ENCODE data around the gene SULF2. TPM values are rescaled to one million over a fixed set of nuclear protein-coding genes. Genes with fewer than 3 reads are reported as not detected.

The SULF2 gene
- total and polyA plus RNA-seq, 9 of the 15 experiments (the other 6 are each of a cell fraction or from before 2014, with no cell fraction given), result 0.33 TPM; not detected in 8

DNA sequence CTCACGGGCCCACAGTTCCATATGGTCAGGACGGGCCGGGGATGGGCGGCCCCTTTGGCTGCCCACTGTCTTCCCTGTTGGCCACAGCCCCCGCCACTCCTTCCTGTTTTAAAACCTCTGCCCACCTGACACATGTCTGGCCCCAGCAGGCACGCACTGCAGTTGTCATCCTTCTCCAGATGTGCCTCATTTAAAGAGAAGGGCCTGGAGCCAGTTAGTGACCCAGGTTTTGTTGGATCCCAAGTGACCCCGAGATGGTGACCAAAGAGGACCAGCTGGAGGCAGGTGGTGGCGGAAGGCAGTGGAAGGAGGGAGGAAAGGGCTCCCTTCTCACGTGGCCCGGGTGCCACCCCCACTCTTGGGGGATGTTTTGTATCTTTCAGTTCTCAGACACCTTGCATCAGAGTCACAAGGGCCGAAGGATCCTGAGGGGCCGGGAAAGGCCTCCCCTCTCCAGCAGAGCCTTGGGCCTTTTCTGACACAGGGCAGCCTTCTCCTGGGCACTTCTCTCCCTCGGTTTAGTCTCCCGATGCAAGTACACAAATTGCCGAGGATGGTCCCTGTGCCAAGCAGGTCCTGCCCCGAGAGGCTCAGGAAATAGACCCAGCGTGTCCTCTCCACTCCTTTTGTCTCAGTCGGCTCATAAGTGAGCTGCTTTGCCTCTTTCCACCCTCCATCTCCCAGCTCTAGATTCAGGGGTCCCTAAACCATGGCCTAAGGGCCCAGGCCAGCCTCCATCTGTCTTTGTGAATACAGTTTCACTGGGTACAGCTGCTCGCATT lies 117.6 kb downstream of the SULF2 start (continued):
- TF ChIP-seq, protein P1, sequence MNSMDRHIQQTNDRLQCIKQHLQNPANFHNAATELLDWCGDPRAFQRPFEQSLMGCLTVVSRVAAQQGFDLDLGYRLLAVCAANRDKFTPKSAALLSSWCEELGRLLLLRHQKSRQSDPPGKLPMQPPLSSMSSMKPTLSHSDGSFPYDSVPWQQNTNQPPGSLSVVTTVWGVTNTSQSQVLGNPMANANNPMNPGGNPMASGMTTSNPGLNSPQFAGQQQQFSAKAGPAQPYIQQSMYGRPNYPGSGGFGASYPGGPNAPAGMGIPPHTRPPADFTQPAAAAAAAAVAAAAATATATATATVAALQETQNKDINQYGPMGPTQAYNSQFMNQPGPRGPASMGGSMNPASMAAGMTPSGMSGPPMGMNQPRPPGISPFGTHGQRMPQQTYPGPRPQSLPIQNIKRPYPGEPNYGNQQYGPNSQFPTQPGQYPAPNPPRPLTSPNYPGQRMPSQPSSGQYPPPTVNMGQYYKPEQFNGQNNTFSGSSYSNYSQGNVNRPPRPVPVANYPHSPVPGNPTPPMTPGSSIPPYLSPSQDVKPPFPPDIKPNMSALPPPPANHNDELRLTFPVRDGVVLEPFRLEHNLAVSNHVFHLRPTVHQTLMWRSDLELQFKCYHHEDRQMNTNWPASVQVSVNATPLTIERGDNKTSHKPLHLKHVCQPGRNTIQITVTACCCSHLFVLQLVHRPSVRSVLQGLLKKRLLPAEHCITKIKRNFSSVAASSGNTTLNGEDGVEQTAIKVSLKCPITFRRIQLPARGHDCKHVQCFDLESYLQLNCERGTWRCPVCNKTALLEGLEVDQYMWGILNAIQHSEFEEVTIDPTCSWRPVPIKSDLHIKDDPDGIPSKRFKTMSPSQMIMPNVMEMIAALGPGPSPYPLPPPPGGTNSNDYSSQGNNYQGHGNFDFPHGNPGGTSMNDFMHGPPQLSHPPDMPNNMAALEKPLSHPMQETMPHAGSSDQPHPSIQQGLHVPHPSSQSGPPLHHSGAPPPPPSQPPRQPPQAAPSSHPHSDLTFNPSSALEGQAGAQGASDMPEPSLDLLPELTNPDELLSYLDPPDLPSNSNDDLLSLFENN (IDR thresholded peaks at IDR 0.05; ENCODE audit: low read depth in 2 of 2, low read length in 2 of 2), result no peak

DNA sequence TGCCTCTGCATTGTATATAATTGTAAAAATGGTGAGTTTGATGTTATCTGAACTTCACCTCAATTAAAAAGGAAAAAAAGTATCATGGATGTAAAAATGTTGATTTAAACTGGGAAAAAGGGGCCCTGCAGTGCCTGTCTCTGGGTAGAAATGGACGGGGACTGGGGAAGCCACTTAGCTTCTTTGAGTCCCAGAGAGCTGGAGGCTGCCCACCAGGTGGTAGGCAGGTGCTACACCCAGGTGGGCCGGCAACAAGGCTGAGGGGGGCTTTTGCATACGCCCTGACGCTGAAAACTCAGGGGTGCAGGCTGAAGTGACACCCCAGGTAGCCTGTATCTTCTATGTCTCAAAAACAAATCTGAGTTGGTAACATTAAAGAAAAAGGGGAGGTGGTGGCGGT lies 118.2 kb downstream of the SULF2 start:
- peaks cover 62 to 73% of the 10 kb centered on the region in 2 experiments for H3K27me3 ChIP-seq (ENCODE audit: control insufficient read depth in 2 of 2, insufficient read depth in 2 of 2, low read length in 2 of 2)
- no peaks in the 10 kb centered on the region for H3K36me3 ChIP-seq (ENCODE audit: control insufficient read depth, insufficient read depth, low read length)
- H3K4me2 ChIP-seq (ENCODE audit: insufficient read depth, low read length), result no peak overlapping the region
- no peak overlapping the region for H3K4me3 ChIP-seq
- H2AFZ ChIP-seq (ENCODE audit: low read depth, low read length), result no peak overlapping the region
- no peaks in the 10 kb centered on the region for H3K9me1 ChIP-seq (ENCODE audit: control insufficient read depth, insufficient read depth, low read length)
- no peaks in the 10 kb centered on the region for H3K79me2 ChIP-seq (ENCODE audit: control insufficient read depth, insufficient read depth, low read length)
- FAIRE-seq (no peak), ATAC-seq (no peak), DNase-seq (ENCODE audit: extremely low read depth in 1 of 4, low spot score in 3 of 4) (no peak)
- no peak overlapping the region for H3K9ac ChIP-seq (ENCODE audit: insufficient read depth in 1 of 2, low read depth in 2 of 2, low read length in 2 of 2)
- in situ Hi-C loops (cut with MboI) (no loop called here), intact Hi-C loops (cut with micrococcal nuclease) (no loop called here)
- peaks cover 24% of the 10 kb centered on the region for H4K20me1 ChIP-seq (replicated peaks; ENCODE audit: control insufficient read depth, insufficient read depth, low read length)
- no TSS peak for BruUV-seq (replicated peaks)
- WGBS (ENCODE audit: insufficient coverage, low coverage, missing lambda C conversion rate), result 8% methylated on average over 5 of the region's 5 CpGs
- H3K4me1 ChIP-seq (replicated peaks in 1 of 2; ENCODE audit: control insufficient read depth in 2 of 2, insufficient read depth in 2 of 2, low read length in 2 of 2), result peaks cover 0 to 12% of the 10 kb centered on the region in 2 experiments; a peak in 2 of 5 replicates
- POLR2A ChIA-PET, result interaction anchor here (0.6 kb wide), 1 partner anchor 1610 kb away, joined by 3 read pairs; no protein-coding TSS in a partner anchor
- CTCF ChIA-PET (ENCODE audit: low intra/inter-chr PET ratio), result no interaction called here
- no peak overlapping the region for H3K27ac ChIP-seq (ENCODE audit: extremely low read depth, low read depth, low read length)
- no peaks in the 10 kb centered on the region for H3K9me3 ChIP-seq (replicated peaks; ENCODE audit: control insufficient read depth, insufficient read depth, low read depth, low read length)
- TF ChIP-seq ZNF696 (CRISPR knock-in tag; conservative IDR thresholded peaks at IDR 0.05) (no peak), ZFP1 (CRISPR knock-in tag; IDR thresholded peaks at IDR 0.05) (no peak), MECOM (CRISPR knock-in tag; IDR thresholded peaks at IDR 0.05) (no peak), GTF2F1 (IDR thresholded peaks at IDR 0.05; ENCODE audit: low read depth, low read length) (no peak), ZNF764 (CRISPR knock-in tag; IDR thresholded peaks at IDR 0.05; ENCODE audit: low read depth) (no peak), CHD2 (IDR thresholded peaks at IDR 0.05; ENCODE audit: low read depth, low read length) (no peak), EGR1 (conservative IDR thresholded peaks at IDR 0.05) (no peak), ZNF699 (CRISPR knock-in tag; IDR thresholded peaks at IDR 0.05; ENCODE audit: insufficient replicate concordance) (no peak), RBM34 (IDR thresholded peaks at IDR 0.05; ENCODE audit: borderline replicate concordance, insufficient read depth, low read length) (no peak), COPS2 (conservative IDR thresholded peaks at IDR 0.05) (no peak), CHD1 (IDR thresholded peaks at IDR 0.05; ENCODE audit: low read length) (no peak)
- TF ChIP-seq, protein P2, sequence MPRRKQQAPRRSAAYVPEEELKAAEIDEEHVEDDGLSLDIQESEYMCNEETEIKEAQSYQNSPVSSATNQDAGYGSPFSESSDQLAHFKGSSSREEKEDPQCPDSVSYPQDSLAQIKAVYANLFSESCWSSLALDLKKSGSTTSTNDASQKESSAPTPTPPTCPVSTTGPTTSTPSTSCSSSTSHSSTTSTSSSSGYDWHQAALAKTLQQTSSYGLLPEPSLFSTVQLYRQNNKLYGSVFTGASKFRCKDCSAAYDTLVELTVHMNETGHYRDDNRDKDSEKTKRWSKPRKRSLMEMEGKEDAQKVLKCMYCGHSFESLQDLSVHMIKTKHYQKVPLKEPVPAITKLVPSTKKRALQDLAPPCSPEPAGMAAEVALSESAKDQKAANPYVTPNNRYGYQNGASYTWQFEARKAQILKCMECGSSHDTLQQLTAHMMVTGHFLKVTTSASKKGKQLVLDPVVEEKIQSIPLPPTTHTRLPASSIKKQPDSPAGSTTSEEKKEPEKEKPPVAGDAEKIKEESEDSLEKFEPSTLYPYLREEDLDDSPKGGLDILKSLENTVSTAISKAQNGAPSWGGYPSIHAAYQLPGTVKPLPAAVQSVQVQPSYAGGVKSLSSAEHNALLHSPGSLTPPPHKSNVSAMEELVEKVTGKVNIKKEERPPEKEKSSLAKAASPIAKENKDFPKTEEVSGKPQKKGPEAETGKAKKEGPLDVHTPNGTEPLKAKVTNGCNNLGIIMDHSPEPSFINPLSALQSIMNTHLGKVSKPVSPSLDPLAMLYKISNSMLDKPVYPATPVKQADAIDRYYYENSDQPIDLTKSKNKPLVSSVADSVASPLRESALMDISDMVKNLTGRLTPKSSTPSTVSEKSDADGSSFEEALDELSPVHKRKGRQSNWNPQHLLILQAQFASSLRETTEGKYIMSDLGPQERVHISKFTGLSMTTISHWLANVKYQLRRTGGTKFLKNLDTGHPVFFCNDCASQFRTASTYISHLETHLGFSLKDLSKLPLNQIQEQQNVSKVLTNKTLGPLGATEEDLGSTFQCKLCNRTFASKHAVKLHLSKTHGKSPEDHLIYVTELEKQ (CRISPR knock-in tag; IDR thresholded peaks at IDR 0.05), result no peak
